Body of pancreas (tissue), 4 donors: ENCODE measurements around the gene BBS4.

ENCODE experiments used
- CTCF ChIP-seq, 7 experiments: fragments of 450-650 bp in 4 of 7; fragments of 200-600 bp in 3 of 7; sonication (generic) in 3 of 7; IDR thresholded peaks; one replicate each; pipeline ENCODE4 v1.5.1; 2016 to 2019; ENCODE audit warnings: antibody characterized with exemption in 7 of 7
- POLR2A ChIP-seq, 3 donors: fragments of 450-650 bp; IDR thresholded peaks; one replicate each; pipeline ENCODE4 v1.6.1; 2016; ENCODE audit warnings: antibody characterized with exemption in 3 of 3, mild to moderate bottlenecking in 2 of 3

GRCh38 chr15:72680931-72681330, 5.1 kb upstream of the BBS4 start:
- TF ChIP-seq CTCF (IDR thresholded peaks at IDR 0.05) (no peak), POLR2A (IDR thresholded peaks at IDR 0.05) (no peak)
